ENCODE measurements around the gene TIMD4.

GRCh38 chr5:156956321-156956720 lies 6.7 kb downstream of the TIMD4 start:
- TF ChIP-seq BRD4 (CRISPR knock-in tag; IDR thresholded peaks at IDR 0.05) (no peak), ZFP36L2 (CRISPR knock-in tag; IDR thresholded peaks at IDR 0.05) (no peak), BRCA1 (CRISPR knock-in tag; IDR thresholded peaks at IDR 0.05) (no peak), GABPB1 (CRISPR knock-in tag; IDR thresholded peaks at IDR 0.05) (no peak), ZNF124 (CRISPR knock-in tag; IDR thresholded peaks at IDR 0.05) (no peak), CTCF (CRISPR knock-in tag; IDR thresholded peaks at IDR 0.05) (no peak), ZNF138 (CRISPR knock-in tag; IDR thresholded peaks at IDR 0.05; ENCODE audit: low read depth) (no peak), NONO (IDR thresholded peaks at IDR 0.05) (no peak), NONO (CRISPR knock-in tag; conservative IDR thresholded peaks at IDR 0.05) (no peak), SRY (CRISPR knock-in tag; IDR thresholded peaks at IDR 0.05) (no peak), KLF9 (CRISPR knock-in tag; IDR thresholded peaks at IDR 0.05; ENCODE audit: low read depth) (no peak), CHD2 (IDR thresholded peaks at IDR 0.05; ENCODE audit: low read depth, low read length) (no peak), GTF2F1 (IDR thresholded peaks at IDR 0.05; ENCODE audit: low read length) (no peak), HDAC2 (CRISPR knock-in tag; IDR thresholded peaks at IDR 0.05) (no peak)
